HCEC 1CT (cell line): ENCODE results near the gene DACT3.

Experiments
- DNase-seq: peaks from one replicate; pipeline ENCODE4 v3.0.0-alpha.2; 2017

The DACT3 gene

GRCh38 chr19:46665072-46665471 lies 4.1 kb upstream of the DACT3 start:
- no peak for DNase-seq

DNA sequence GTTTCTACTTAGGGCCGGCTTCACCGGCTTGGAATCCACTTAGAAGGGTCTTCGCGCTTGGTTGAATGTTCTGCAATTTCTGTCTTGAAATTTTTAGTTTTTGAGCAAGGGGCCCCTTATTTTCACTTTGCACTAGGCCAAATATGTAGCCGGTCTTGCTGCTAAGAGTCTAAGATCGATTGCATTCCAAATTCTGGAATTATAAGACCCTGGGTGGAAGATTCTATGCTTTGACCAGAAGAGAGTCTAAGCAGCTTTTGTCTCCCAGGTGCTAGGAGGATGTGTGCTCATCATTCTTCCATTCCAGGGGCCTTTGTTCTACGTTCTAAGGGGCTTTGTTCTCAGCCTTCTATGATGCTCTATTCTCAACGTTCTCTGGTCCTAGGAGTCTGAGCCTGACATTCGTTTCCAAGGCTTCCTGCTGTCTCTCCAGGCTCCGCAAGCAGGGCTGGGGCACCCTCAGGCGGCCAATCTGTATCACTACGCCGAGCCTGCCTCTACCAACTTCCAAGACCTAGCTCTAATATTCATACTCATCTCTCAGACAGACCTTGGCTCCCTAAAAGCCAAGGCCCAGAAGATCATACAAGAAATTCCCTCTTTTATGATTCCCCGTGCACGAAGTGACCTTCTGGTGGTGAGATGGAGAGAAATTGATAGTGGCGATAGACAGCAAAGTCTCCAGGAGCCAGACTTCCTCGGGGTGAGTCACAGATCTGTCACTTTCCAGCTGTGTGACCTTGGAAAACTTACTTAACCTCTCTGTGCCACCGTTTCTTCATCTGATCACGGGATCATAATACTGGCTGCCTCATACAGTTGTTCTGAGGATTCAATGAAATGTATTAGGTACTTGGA lies 982 bp upstream of the DACT3 start:
- peak; percentile 91 for DNase-seq

- peak; percentile 4 for DNase-seq
Measured at GRCh38 chr19:46660551-46661019, 397 bp downstream of the DACT3 start.

DNA sequence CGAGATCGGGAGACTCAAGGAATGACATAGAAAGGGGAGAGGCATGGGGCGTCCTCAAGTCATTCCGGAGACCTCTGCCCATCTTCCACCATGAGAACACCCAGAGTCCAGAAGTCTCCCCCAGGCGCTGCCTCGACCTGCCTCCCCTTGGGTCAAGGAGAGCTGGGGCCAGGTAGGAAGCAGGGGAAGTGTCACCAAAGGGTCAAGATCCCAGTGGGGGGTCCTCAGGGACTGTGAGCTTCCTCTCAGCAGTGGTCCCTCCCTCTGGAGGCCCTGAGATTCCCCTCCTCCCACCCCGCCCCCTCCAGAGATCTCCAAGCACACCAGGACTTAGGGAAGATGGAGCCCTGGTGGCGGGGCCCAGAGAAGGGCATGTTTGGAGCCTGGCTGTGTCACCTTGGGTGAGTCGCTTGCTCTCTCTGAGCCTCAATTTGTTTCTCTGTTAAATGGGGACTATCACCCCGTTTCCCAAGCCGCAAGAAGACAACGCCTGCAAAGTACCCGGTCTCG lies 919 bp downstream of the DACT3 start:
- DNase-seq = no peak

- peak; percentile 16 for DNase-seq
Measured at GRCh38 chr19:46659151-46660007, 1.6 kb downstream of the DACT3 start.

GRCh38 chr19:46656541-46656940 lies 4.4 kb downstream of the DACT3 start:
- DNase-seq = no peak

GRCh38 chr19:46654621-46655152 lies 6.3 kb downstream of the DACT3 start:
- no peak for DNase-seq

GRCh38 chr19:46650445-46650844 lies 10.5 kb downstream of the DACT3 start:
- no peak for DNase-seq

- DNase-seq = no peak
Measured at GRCh38 chr19:46648961-46649960, 11.7 kb downstream of the DACT3 start.

GRCh38 chr19:46648060-46648960 lies 12.7 kb downstream of the DACT3 start:
- no peak for DNase-seq

GRCh38 chr19:46646402-46646801 lies 14.6 kb downstream of the DACT3 start:
- no peak for DNase-seq

GRCh38 chr19:46644720-46645119 lies 16.3 kb downstream of the DACT3 start:
- DNase-seq = no peak

DNA sequence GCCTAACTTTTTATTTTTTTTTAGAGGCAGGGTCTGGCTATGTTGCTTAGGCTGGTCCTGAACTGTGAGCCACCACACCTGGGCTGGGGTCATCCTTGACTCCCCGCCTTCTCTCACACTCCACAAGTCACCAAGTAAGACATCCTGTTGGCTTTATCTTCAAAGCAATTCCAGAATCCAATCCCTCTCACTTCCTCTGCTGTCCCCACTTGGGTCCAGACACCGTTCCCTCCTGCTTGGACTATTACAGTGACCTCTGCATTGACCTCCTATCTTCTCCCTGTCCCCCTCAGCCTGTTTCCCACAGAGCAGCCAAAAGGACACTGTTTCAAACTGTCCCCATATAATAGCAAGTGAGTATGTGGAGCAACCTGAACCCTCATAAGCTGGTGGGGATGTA lies 20.3 kb downstream of the DACT3 start:
- no peak for DNase-seq

GRCh38 chr19:46639358-46640182 lies 21.4 kb downstream of the DACT3 start:
- DNase-seq = peak; percentile 68

DNA sequence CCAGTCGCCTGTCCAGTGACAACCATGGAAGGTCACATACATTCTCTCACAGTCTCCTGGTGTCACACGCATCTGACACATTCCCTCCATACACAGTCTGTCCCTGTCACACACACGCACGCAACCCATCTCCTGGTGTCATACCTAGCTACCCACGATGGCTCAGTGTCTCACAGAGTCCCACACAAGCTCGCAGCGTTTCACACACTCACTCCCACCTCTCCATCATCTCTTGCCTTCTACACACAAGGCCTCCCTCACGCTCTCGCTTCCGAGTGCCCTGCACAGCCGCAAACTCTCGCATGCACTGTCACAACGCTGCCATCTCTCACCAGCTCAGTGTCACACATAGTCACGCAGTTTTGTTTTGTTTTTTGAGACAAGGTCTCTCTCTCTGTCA lies 23.8 kb downstream of the DACT3 start:
- DNase-seq = no peak

- no peak for DNase-seq
Measured at GRCh38 chr19:46635920-46636761, 24.8 kb downstream of the DACT3 start, which contains the start of gene GNG8. Gene GNG8 (minus strand): TSS chr19:46636202. CDS start chr19:46634682, 1,520 bp downstream.

GRCh38 chr19:46634656-46635218 lies 26.2 kb downstream of the DACT3 start:
- DNase-seq = no peak

- DNase-seq = peak; percentile 39
Measured at GRCh38 chr19:46634045-46634655, 26.8 kb downstream of the DACT3 start.
